ENCODE measurements around the gene CCNG2. TPM values are rescaled to one million over a fixed set of nuclear protein-coding genes. Genes with fewer than 3 reads are reported as not detected.

Gene CCNG2
- total RNA-seq, 4 donors from 2014 or later, result 24.7 to 41.8 (median 29.2) TPM

- DNase-seq, result no peak
- no peaks in the 10 kb centered on the region for H3K36me3 ChIP-seq
- no peak overlapping the region for H3K4me3 ChIP-seq (replicated peaks in 1 of 3)
- intact Hi-C loops (cut with DNase I), result no loop called here
- no peaks in the 10 kb centered on the region for H3K9me3 ChIP-seq
- no peak for TF ChIP-seq CTCF (IDR thresholded peaks at IDR 0.05)
- TF ChIP-seq POLR2A (IDR thresholded peaks at IDR 0.05), result no peak
- WGBS, 2 donors, result 89 to 95% methylated on average over 2 of the region's 2 CpGs
- no peaks in the 10 kb centered on the region for H3K27me3 ChIP-seq
- H3K27ac ChIP-seq, result no peak overlapping the region
- H3K4me1 ChIP-seq, result no peaks in the 10 kb centered on the region
These were observed 42.3 kb downstream of the CCNG2 start for GRCh38 chr4:77199276-77199675.

- intact Hi-C loops (cut with DNase I), result loop anchor here (5.0 to 10.0 kb wide), 2 partner anchors 105 to 687 kb away; no protein-coding TSS in a partner anchor
- no peaks in the 10 kb centered on the region for H3K36me3 ChIP-seq
- H3K4me1 ChIP-seq, result no peaks in the 10 kb centered on the region
- no peaks in the 10 kb centered on the region for H3K9me3 ChIP-seq
- no peak overlapping the region for H3K4me3 ChIP-seq (replicated peaks in 1 of 3)
- no peaks in the 10 kb centered on the region for H3K27me3 ChIP-seq
- no peak for DNase-seq
- TF ChIP-seq POLR2A (IDR thresholded peaks at IDR 0.05), result no peak
- no peak for TF ChIP-seq CTCF (IDR thresholded peaks at IDR 0.05)
- no peak overlapping the region for H3K27ac ChIP-seq
- 75 to 100% methylated on average over 1 of the region's 1 CpG for WGBS, 2 donors
These were observed 42.7 kb downstream of the CCNG2 start for GRCh38 chr4:77199701-77200100.

- TF ChIP-seq POLR2A (IDR thresholded peaks at IDR 0.05) (no peak), CTCF (IDR thresholded peaks at IDR 0.05) (no peak)
- DNase-seq, result no peak
- WGBS, 2 donors, result 95 to 100% methylated on average over 1 of the region's 1 CpG
- H3K4me1 ChIP-seq, result no peaks in the 10 kb centered on the region
- no peaks in the 10 kb centered on the region for H3K27me3 ChIP-seq
- H3K4me3 ChIP-seq (replicated peaks in 1 of 3), result no peak overlapping the region
- no peak overlapping the region for H3K27ac ChIP-seq
- intact Hi-C loops (cut with DNase I), result loop anchor here (5.0 to 10.0 kb wide), 2 partner anchors 107 to 689 kb away; no protein-coding TSS in a partner anchor
- no peaks in the 10 kb centered on the region for H3K36me3 ChIP-seq
- H3K9me3 ChIP-seq, result no peaks in the 10 kb centered on the region
These were observed 44.3 kb downstream of the CCNG2 start for GRCh38 chr4:77201343-77201742.

GRCh38 chr4:77201857-77202256 is 44.9 kb downstream of the CCNG2 start:
- Histone ChIP-seq H3K4me3 (replicated peaks in 1 of 3) (no peak overlapping the region), H3K27me3 (no peaks in the 10 kb centered on the region), H3K36me3 (no peaks in the 10 kb centered on the region), H3K9me3 (no peaks in the 10 kb centered on the region), H3K4me1 (no peaks in the 10 kb centered on the region), H3K27ac (no peak overlapping the region)
- intact Hi-C loops (cut with DNase I), result loop anchor here (5.0 to 10.0 kb wide), 2 partner anchors 107 to 690 kb away; no protein-coding TSS in a partner anchor
- 68 to 70% methylated on average over 3 of the region's 3 CpGs for WGBS, 2 donors
- no peak for TF ChIP-seq POLR2A (IDR thresholded peaks at IDR 0.05)
- TF ChIP-seq CTCF (IDR thresholded peaks at IDR 0.05), result no peak
- no peak for DNase-seq

- Histone ChIP-seq H3K36me3 (no peaks in the 10 kb centered on the region), H3K27ac (no peak overlapping the region), H3K4me3 (replicated peaks in 1 of 3) (no peak overlapping the region), H3K9me3 (no peaks in the 10 kb centered on the region), H3K4me1 (no peaks in the 10 kb centered on the region), H3K27me3 (no peaks in the 10 kb centered on the region)
- WGBS, 2 donors, result 80 to 87% methylated on average over 1 of the region's 1 CpG
- intact Hi-C loops (cut with DNase I), result loop anchor here (5.0 to 10.0 kb wide), 2 partner anchors 108 to 690 kb away; no protein-coding TSS in a partner anchor
- TF ChIP-seq CTCF (IDR thresholded peaks at IDR 0.05), result no peak
- TF ChIP-seq POLR2A (IDR thresholded peaks at IDR 0.05), result no peak
- no peak for DNase-seq
These were observed 45.5 kb downstream of the CCNG2 start for GRCh38 chr4:77202491-77202890.

Data from thyroid gland (tissue), 4 donors.